HG02678 (cell line): Measurements from ENCODE around the gene OSBPL1A.
A peak's percentile ranks its signal among the peaks of the same experiment; 100 is the strongest.
"Not testable (repeated sequence)": the region's sequence is repeated elsewhere in the genome, so short reads cannot be mapped to it uniquely, and the experiment has no call there.

ENCODE experiments used
- ATAC-seq: cut with Tn5 transposase; IDR thresholded peaks from one replicate; pipeline ENCODE4 v1.9.1; 2021; ENCODE audit warnings: mild to moderate bottlenecking, moderate library complexity; ENCODE audit not compliant: unreplicated experiment

The OSBPL1A gene

DNA sequence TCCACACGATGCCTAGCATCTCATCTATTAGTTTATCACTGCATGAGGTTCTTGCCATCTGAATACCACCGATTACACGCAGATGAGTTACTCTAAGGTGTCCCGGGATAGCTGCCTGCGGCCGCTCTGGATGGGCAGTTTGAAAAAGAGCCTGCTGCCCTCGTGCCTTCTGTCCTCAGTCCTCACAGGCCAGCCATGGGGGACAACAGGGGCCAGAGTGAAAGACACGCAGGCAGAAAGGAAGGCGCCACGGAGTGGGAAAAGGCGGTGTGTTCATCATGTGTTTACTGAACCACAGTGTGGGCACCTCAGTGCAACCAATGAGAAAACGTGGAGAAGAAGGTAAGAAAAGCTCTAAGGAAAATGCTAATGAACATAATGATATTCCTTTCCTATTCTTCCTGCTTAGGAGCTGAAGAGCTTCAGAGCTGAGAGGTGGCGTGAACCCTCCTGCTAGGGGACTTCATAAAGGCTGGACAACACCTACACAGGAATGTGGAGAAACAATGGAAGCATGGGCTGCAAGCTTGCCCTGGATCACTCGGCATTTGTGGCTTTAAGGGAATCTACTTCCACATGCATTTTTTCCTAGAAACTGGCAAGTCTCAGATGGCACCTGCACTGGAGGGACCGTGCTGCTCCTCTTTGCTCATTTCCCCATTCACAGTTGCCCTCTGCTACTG is 207.8 kb downstream of the OSBPL1A start:
- ATAC-seq: no peak

DNA sequence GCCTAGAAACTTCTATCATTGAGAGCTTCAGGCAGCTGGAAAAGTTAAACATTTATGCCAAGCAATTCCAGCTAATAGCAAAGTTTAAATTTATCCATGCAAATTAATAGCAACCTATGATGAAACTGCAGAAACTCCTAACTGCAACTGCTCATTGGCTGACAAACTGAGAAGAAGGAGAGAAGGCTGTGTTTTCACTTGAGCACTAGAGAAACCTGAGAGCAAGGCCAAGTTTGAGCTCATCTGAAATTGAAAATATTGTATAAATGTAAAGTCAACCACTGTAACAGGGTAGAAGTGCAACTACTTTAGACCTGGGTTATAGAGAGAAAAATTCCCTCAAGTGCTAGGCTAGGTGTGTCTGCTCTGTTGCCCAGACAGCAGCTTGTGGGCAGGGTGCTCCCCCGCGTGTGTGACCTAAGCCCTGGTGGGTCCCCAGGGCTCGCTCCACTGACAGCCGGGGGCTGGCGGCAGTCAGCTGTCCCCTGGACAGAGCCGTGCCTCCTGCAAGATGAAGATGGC is 208.6 kb downstream of the OSBPL1A start:
- ATAC-seq: peak; percentile 76

DNA sequence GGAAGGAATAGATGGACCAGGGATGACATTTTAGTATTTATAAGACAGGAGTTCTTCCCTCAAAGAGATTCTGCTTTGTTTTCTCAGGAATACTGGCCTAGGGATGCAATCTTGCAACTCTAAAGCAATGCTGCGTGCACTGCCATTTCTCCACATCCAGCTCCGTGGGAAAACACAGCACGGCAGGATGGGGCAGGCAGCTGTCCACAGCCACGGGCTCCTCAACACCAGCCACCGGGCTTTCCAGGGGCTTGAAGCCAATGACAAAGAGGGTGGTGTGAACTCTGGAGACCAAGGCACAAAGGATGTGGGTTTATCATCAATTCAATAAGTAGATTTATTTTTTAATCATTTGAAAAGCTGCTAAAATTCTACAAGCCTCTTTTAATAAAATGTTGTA is 209.5 kb downstream of the OSBPL1A start:
- no peak for ATAC-seq

DNA sequence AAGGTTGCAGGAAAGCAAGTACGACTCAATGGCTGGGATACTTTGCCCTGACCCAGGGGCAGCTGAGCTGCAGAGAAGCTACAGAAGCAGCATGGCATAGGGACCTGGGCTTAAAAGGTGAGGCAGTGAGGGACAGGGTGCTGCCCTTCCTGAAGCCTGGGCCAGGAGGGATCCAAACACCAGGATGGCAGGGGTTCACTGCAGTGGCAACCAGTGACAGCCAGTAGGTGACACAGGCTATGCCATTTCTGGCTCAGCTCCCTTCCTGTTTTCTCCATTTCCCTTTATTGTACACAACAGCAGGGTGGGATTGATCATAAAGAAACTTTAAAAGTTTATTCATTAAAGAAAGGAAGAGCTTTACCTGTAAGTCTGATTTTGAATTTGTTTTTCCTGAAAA is 209.9 kb downstream of the OSBPL1A start:
- no peak for ATAC-seq

DNA sequence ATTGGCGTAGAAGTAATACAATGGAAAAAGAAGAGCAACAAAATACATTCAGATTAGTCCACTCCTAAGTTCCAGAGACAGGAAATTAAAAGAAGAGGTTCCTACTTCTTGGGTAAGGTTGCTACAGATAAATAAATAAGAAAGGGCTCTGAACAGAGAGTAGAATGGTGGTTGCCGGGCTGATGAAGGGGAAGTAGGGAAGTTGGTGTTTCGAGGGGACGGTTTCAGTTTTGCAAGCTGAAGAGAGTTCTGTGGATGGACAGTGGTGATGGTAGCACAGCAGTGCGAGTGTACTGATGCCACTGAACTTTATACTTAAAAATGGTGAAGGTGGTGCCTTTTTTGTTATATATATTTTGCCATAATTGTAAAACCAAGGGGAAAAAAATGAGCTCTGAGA is 210.6 kb downstream of the OSBPL1A start:
- ATAC-seq: no peak

DNA sequence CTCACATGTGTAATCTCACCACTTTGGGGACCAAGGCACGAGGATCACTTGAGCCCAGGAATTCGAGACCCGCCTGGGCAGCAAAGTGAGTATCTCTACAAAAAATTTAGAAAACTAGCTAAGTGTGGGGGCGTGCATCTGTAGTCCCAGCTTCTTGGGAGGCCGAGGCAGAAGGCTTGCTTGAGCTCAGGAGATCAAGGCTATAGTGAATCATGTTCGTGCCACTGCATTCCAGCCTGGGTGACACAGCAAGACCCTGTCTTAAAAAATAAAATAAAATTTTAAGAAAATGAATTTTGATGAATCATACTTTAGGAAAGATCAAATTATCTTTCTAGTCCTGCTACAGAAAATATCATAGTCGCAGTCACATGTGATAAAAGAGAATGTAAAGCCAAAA is 211.8 kb downstream of the OSBPL1A start:
- no peak for ATAC-seq

DNA sequence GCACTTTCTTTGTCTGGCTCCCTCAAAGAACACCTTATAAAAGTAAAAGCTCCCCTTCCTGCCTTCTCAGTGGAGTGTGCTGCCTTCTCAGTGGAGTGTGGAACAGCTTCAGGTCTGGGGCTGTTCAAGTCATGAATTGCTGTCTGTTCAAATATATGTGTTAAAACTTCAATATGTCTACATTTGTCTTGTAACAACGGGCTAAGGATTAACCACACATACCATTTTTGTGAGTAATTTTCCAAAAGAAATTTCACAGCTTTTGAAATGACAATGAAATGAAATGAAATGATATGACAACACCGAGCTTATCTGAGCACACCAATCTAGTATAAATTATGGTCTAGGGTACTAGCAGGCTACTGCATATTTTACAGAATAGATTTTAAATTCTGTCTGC is 215.8 kb downstream of the OSBPL1A start:
- no peak for ATAC-seq

DNA sequence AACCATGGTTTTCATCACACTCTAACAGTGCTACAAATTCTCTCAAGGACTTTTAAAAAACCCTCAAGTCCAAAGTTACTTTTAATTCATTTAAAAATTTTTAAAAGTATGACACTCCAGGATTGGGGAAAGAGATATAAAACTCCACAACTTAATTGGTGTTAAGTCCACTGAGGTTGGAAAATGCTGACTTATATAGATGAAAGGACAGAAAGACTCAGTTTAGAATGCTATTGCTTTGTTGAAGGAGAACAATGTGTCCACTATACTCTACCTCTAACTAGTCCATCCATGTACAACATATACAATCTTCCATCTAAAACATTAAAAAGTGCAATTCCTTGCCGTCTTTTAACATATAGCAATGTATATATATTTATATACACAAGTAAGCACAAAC is 217.6 kb downstream of the OSBPL1A start:
- ATAC-seq: no peak

DNA sequence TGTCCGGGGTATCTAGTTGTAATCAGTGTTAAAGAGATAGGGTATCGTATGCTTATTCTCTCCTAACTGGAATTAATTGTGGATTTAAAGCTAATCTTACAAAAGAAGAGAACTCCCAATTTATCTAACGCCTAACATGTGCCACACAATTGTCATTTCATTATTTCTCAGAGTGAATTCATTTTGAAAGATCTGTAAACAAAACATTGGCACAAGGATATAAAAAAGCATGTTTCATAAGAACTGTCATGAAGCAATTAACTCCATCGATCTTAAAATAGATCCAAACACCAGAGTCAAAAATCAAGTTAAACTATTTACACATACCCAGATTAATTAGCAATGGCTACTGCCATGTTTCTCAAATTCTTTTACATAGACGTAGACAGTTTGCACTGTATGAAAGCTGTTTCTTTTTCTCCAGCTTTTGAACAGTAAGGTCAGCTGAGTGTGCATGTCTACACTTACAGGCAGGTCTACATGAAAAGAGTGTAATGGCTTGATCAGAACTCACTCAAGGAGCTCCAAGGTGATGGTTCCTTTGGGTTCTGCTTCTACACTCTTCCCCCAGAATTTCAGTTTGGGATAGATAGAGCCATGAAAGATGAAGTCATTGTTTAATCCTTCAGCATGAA is 220.0 kb downstream of the OSBPL1A start:
- ATAC-seq: no peak

DNA sequence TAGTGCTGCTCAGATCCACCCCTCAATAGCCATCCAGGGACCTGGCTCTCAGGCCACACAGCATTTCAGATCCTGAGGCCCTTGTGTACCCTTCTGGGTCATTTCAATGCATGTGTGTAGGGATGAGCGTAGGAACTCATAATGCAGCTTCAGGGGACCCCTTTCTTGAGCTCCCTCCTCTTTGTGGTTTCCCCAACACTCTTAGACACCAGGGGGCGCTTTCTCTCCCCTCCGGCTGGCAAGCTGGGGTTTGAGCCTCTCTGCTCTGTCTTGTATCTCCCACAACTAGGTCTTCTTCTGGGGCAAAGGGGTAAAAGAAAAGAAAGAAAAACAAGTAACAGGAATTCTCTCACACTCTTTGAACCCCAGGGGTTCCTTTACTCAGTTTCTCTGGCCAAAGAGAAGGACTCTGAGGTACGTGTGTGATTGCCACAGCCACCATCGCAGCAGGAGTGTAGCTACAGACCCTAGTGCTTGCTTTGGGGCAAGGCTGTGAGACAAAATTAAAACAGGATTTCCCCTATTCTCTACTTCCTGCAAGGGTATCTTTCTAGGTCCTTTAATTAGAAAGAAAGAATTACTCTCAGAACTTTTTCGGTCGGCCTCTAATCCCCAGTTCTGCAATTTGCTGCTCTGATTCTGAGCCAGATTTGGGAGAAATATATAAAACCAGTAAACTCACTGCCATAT is 220.8 kb downstream of the OSBPL1A start:
- peak; percentile 84 for ATAC-seq

DNA sequence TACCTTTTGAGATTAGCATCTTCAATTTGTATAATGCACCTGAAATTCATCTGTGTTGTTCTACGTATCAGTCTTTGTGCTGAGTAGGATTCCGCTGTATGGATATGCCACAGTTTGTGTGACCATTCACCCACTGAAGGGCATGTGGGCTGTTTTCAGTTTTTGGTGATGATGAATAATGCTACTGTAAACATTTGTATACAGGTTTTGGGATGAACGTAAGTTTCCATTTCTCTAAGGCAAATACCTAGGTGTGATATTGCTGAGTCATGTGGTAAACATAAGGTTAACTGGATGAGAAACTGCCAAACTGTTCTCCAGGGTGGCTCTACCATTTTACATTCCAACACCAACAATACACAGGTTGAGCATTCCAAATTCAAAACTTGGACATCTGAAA is 223.6 kb downstream of the OSBPL1A start:
- ATAC-seq: no peak

DNA sequence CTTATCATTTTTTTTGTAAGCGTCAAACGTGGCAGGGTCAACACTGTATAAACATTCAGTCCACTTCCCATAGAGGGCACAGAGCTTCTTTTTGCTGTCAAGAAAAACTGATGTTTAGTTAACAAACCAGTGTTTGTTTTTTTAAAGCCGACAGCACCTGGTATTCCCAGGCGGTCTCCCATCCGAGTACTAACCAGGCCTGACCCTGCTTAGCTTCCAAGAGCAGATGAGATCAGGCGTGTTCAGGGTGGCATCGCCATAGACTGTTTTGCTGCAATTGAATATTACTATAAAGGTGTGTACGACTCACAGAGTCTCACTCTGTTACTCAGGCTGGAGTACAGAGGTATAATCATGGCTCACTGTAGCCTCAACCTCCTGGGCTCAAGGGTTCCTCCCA is 227.3 kb downstream of the OSBPL1A start:
- no peak for ATAC-seq

DNA sequence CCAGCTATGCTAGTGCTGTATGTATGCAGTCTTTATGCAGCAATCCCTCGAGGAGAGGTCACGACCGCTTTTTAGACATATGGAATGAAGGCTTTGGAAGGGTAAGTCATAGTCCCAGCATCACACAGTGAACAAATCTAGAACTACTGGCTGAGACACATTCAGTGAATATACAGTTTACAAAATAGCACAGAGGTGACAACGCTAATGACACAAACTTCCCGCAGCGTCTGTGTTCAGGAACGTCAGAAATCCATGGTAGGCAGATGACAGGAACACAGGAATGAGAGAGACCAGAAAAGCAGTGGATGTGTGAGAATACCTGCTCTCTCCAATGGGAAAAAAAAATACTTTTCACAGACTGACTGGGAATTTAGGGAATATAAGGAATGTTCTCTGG is 229.1 kb downstream of the OSBPL1A start:
- no peak for ATAC-seq

DNA sequence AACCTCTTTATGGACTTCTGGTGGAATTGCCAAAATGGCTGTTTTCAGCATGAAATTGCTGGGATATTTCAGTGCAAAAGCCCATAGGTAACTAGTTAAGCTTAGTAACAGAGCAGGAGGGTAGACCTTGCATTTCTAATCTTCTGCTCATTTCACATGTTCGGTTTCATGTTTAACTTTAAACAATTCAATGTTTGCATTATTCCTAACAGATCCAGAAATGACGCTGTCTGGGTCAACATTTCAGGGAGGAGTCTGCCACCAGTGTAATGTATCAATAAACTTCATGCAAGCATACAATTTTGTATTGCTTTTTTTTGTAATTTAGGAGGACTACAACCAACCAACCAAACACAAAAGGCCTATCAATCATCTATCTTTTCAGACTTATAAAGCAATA is 236.3 kb downstream of the OSBPL1A start:
- no peak for ATAC-seq

DNA sequence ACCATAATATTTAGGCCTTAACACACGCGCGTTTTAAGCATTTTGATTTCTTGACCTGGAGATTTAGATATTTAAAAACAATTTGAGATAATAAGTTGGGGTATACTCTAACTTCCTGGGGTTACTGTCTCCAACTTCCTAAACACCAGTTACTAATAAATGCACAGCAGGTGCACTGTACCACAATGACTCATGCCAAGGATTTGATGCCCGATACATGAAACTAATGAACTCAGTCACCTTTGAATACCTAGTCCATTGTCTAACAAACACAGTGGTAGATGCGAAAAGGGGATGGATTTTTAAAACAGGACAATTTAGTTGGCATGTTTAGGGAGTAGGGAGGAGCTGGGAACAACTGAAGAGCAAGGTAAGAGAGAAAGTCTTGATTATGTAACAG is 237.5 kb downstream of the OSBPL1A start:
- ATAC-seq: no peak

DNA sequence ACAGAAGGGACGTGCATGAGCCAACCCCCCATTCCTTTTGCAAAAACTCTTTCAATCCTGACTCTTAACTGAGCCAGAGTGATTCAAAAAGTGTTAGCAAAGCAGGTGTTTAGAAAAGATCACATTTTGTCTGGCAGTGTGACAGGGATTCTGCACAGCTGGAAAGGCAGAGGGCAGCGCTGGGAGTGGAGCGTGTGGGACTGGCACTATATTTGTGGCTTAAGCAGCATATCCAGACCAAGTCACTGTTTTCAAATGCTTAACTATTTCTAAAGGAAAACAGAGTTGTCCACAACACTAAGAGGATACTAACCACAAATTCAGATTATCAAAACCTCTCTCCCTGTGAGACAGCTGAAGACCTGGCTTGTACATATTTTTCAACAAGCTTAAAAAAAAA is 239.8 kb downstream of the OSBPL1A start:
- ATAC-seq: no peak

DNA sequence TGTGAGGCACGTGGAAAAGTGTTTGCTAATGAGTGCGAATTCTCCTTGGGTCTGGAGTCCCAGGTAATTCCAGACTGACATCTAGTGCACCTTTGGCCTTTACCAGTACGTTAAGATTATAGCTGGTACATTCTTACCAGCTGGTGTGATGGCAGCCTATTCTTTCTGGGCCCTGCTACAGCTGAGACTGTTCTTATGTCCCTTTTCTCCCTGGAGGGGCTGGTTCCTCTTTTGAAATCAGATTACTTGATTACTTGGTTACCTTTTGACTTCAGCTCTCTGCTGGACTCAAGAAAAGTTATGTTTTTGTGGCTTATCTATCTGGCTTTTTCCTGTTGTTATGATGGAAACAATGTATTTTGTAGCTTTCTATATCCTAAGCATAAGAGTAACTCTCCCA is 244.2 kb downstream of the OSBPL1A start:
- no peak for ATAC-seq

DNA sequence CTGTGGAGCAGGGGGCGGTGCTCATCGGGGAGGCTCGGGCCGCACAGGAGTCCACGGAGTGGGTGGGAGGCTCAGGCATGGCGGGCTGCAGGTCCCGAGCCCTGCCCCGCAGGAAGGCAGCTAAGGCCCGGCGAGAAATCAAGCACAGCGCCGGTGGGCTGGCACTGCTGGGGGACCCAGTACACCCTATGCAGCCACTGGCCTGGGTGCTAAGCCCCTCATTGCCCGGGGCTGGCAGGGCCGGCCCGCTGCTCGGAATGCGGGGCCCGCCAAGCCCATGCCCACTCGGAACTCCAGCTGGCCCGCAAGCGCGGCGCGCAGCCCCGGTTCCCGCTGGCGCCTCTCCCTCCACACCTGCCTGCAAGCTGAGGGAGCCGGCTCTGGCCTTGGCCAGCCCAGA is 248.0 kb downstream of the OSBPL1A start:
- not testable (repeated sequence) for ATAC-seq

DNA sequence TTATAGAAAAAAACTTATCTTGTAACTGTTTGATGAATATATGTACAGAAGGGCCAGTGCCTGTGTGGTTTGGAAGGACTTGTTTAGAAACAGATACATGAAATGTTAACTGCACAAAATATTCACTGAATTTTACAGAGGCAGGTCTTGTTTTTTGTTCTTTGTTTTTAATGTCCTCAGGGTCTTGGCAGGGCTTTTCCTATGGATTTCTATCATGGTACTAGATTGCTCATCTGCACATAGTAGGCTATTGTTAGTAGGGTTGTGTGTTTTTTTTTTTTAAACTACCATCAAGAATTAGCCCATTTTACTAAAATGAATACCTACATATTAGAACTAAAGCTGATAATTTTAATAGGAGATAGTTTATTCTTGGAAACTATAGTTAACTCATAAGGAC is 255.2 kb downstream of the OSBPL1A start:
- no peak for ATAC-seq

DNA sequence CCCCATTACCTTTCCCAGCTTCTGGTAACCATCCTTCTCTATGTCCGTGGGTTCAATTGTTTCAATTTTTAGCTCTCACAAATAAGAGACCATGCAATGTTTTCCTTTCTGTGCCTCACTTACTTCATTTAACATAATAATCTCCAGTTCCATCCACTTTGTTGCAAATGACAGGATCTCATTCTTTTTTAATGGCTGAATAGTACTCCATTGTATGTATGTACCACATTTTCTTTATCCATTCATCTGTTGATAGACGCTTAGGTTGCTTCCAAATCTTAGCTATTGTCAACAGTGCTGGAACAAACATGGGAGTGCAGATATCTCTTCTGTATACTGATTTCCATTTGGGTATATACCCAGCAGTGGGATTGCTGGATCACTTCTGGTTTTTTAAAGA is 256.9 kb downstream of the OSBPL1A start:
- no peak for ATAC-seq

DNA sequence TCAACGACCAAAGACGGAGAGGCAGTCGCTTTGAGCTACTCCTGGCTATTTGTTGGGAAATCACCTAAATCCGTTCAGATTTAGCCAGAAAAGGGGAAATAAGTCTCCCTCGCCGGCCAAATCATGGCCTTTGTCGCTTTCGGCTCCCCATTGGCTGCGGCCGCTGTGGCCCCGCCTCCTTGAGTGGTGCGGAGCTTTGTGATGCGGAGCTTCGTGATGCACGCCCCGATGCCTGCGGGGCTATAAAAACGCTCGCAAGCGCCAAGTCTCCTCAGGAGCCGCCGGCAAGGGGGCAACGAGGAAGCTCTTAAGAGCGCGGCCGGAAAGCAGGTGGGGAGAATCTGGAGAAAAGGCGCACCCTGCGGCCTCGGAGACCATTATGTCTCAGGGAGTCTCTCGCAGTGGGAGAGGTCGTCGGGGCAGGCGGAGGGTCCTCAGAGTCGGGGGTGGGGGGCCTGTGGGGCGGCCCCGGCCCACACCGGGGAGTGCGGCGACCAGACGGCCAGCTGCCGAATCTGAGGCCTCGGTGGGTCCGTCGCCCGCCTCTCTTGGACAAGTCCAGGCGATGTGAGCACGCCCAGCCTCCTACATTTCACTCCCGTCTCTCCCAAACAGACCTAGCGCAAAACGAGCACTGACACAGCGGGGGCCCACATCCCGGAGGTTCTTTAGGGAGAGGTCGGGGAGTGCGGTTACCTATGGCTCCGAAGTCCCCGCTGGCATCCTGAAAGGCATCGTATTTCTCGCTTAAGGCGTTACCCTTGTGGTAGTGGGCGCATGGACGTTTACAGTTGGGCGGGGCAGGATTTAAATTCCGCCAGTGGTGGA is 258.6 kb downstream of the OSBPL1A start, which contains the start of gene CABYR:
Gene CABYR, plus strand, starts transcription at position 274 of the 828 bp plus-strand sequence. CDS start 4,053 bp downstream, outside the sequence.
- peak; percentile 91 for ATAC-seq
